ENCODE data around the gene IFIT3. TPM values are rescaled to one million over a fixed set of nuclear protein-coding genes. Genes with fewer than 3 reads are reported as not detected.

Gene IFIT3
- total RNA-seq, 1 experiment from 2014 or later: 45.2 TPM

- Mint-ChIP-seq H3K9me3 (ENCODE audit: low read depth, unreplicated experiment) (no peaks in the 10 kb centered on the region), H3K4me3 (ENCODE audit: low read depth, unreplicated experiment) (no peak overlapping the region), H3K27me3 (ENCODE audit: unreplicated experiment) (no peaks in the 10 kb centered on the region), H3K4me1 (ENCODE audit: low read depth, unreplicated experiment) (no peaks in the 10 kb centered on the region), H3K27ac (ENCODE audit: unreplicated experiment) (no peak overlapping the region), H3K36me3 (ENCODE audit: insufficient read depth, unreplicated experiment) (no peaks in the 10 kb centered on the region)
- BruUV-seq (replicated peaks): no TSS peak
- intact Hi-C loops (cut with micrococcal nuclease; ENCODE audit: unreplicated experiment): no loop called here
- DNase-seq: no peak
- CTCF ChIA-PET: no interaction called here
- TF ChIP-seq CTCF (IDR thresholded peaks at IDR 0.05; ENCODE audit: unreplicated experiment): no peak
These were observed 55.0 kb downstream of the IFIT3 start for GRCh38 chr10:89382757-89383156.

- H3K9me3 Mint-ChIP-seq (ENCODE audit: low read depth, unreplicated experiment): no peaks in the 10 kb centered on the region
- TF ChIP-seq CTCF (IDR thresholded peaks at IDR 0.05; ENCODE audit: unreplicated experiment): no peak
- no peak overlapping the region for H3K27ac Mint-ChIP-seq (ENCODE audit: unreplicated experiment)
- BruUV-seq (replicated peaks): no TSS peak
- no peaks in the 10 kb centered on the region for H3K36me3 Mint-ChIP-seq (ENCODE audit: insufficient read depth, unreplicated experiment)
- H3K27me3 Mint-ChIP-seq (ENCODE audit: unreplicated experiment): no peaks in the 10 kb centered on the region
- CTCF ChIA-PET: no interaction called here
- H3K4me3 Mint-ChIP-seq (ENCODE audit: low read depth, unreplicated experiment): no peak overlapping the region
- intact Hi-C loops (cut with micrococcal nuclease; ENCODE audit: unreplicated experiment): no loop called here
- H3K4me1 Mint-ChIP-seq (ENCODE audit: low read depth, unreplicated experiment): no peaks in the 10 kb centered on the region
- DNase-seq: no peak
These were observed 56.9 kb downstream of the IFIT3 start for GRCh38 chr10:89384474-89385340.

GRCh38 chr10:89388806-89389205, 61.0 kb downstream of the IFIT3 start:
- TF ChIP-seq CTCF (IDR thresholded peaks at IDR 0.05; ENCODE audit: unreplicated experiment): no peak
- Mint-ChIP-seq H3K27ac (ENCODE audit: unreplicated experiment) (no peak overlapping the region), H3K4me3 (ENCODE audit: low read depth, unreplicated experiment) (no peak overlapping the region), H3K36me3 (ENCODE audit: insufficient read depth, unreplicated experiment) (peaks cover 9% of the 10 kb centered on the region), H3K4me1 (ENCODE audit: low read depth, unreplicated experiment) (no peaks in the 10 kb centered on the region), H3K9me3 (ENCODE audit: low read depth, unreplicated experiment) (no peaks in the 10 kb centered on the region), H3K27me3 (ENCODE audit: unreplicated experiment) (no peaks in the 10 kb centered on the region)
- no TSS peak for BruUV-seq (replicated peaks)
- CTCF ChIA-PET: no interaction called here
- no peak for DNase-seq
- intact Hi-C loops (cut with micrococcal nuclease; ENCODE audit: unreplicated experiment): loop anchor here (1.0 kb wide), 1 partner anchor 172 kb away; no protein-coding TSS in a partner anchor

- Mint-ChIP-seq H3K27me3 (ENCODE audit: unreplicated experiment) (no peaks in the 10 kb centered on the region), H3K9me3 (ENCODE audit: low read depth, unreplicated experiment) (no peaks in the 10 kb centered on the region), H3K4me1 (ENCODE audit: low read depth, unreplicated experiment) (no peaks in the 10 kb centered on the region), H3K27ac (ENCODE audit: unreplicated experiment) (no peak overlapping the region), H3K4me3 (ENCODE audit: low read depth, unreplicated experiment) (no peak overlapping the region), H3K36me3 (ENCODE audit: insufficient read depth, unreplicated experiment) (peaks cover 9% of the 10 kb centered on the region)
- intact Hi-C loops (cut with micrococcal nuclease; ENCODE audit: unreplicated experiment): loop anchor here (1.0 kb wide), 1 partner anchor 172 kb away; no protein-coding TSS in a partner anchor
- no TSS peak for BruUV-seq (replicated peaks)
- CTCF ChIA-PET: interaction anchor here (0.6 kb wide), 1 partner anchor 172 kb away, joined by 3 read pairs; no protein-coding TSS in a partner anchor
- DNase-seq: no peak
- no peak for TF ChIP-seq CTCF (IDR thresholded peaks at IDR 0.05; ENCODE audit: unreplicated experiment)
These were observed 61.5 kb downstream of the IFIT3 start for GRCh38 chr10:89389254-89389653.

Other genes starting within 250 kb of the IFIT3 start
- 0.73 TPM in 1 of 2 replicates, not detected in the other for gene CH25H, start 120.7 kb upstream of the IFIT3 start, total RNA-seq (2022)
- 66.7 and 127 TPM in 2 replicates for gene LIPA, start 76.2 kb upstream of the IFIT3 start, total RNA-seq (2022)
- gene IFIT2, start 26.0 kb upstream of the IFIT3 start, total RNA-seq (2022): 40.8 and 139 TPM in 2 replicates
- not detected in 2 replicates for gene IFIT1B, start 50.1 kb downstream of the IFIT3 start, total RNA-seq (2022)
- gene IFIT1, start 64.6 kb downstream of the IFIT3 start, total RNA-seq (2022): 52.3 and 201 TPM in 2 replicates
- gene IFIT5, start 86.6 kb downstream of the IFIT3 start, total RNA-seq (2022): 13.8 and 23.5 TPM in 2 replicates
- gene SLC16A12, start 207.6 kb downstream of the IFIT3 start, total RNA-seq (2022): 1.0 and 1.2 TPM in 2 replicates